ENCODE measurements around the gene NKX1-1.

DNA sequence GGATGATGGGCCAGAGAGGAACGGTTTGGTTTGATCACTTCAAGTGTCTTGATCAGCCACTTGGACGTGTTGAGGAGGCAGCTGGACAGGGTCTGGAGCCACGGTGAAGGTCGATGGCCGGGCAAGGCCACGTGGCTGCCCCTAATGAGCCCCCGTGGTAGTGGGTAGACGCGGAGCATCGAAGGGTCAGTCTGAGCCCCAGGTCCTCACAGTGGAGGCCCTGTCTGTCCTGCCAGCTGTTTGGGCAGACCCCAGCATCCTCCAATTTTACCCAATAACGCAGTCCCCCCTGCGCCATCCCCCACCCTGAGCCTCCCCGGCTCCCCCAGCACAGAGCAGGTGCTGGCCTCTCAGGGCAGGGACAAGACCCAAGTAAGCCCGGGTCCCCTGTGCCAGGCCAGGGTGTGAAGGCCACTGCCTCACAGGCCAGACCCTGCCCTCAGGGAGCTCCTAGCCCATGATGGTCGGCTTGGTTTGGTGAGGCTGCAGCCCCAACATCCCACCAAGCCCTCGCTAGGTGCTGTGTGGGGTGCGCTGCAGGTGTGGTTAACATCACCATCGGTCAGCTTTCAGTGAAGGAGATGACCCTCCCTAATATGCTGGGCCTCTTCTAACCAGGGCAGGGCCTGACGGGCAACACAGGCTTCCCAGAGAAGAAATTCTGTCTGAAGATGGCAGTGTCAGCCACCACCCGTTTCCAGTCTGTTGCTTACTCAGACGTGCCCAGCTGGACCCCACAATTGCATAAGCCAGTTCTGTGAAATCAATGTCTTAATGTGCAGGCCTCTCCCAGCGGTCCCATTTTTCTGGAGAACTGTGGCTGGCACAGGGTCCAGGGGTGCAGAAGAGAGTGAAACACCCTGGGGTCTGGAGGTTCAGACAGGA is 40.5 kb upstream of the NKX1-1 start:
- TF ChIP-seq CTCF (IDR thresholded peaks at IDR 0.05), result no peak
- TF ChIP-seq POLR2A (IDR thresholded peaks at IDR 0.05; ENCODE audit: low read length), result no peak
- TF ChIP-seq JUN (IDR thresholded peaks at IDR 0.05), result no peak
- no peak for TF ChIP-seq SREBF2 (IDR thresholded peaks at IDR 0.05)
- TF ChIP-seq MAX (IDR thresholded peaks at IDR 0.05), result no peak
- TF ChIP-seq RCOR1 (IDR thresholded peaks at IDR 0.05; ENCODE audit: low read depth, low read length), result no peak
- no peak for TF ChIP-seq MAFK (IDR thresholded peaks at IDR 0.05; ENCODE audit: partially characterized antibody)
- TF ChIP-seq ZSCAN20 (CRISPR knock-in tag; IDR thresholded peaks at IDR 0.05), result no peak
- no peak for TF ChIP-seq HDAC2 (IDR thresholded peaks at IDR 0.05)
- no peak for TF ChIP-seq PHF8 (IDR thresholded peaks at IDR 0.05; ENCODE audit: borderline replicate concordance, low read depth)
